A673 (cell line): ENCODE measurements around the gene HERC5. TPM values are rescaled to one million over a fixed set of nuclear protein-coding genes. Genes with fewer than 3 reads are reported as not detected.
"Not testable (repeated sequence)": the region's sequence is repeated elsewhere in the genome, so short reads cannot be mapped to it uniquely, and the experiment has no call there.

ENCODE experiments used
- BruUV-seq: library from RNA; stranded (reverse); fragments of 400-500 nt; replicated peaks from 2 replicates; lab custom pipeline; 2021; lab: Mats Ljungman, UMichigan
- CTCF ChIA-PET: fragments of 300-600 bp; sonication (Branson Sonifier 250); formaldehyde crosslinking; loops from one replicate; lab custom pipeline; 2022; ENCODE audit warnings: antibody characterized with exemption; lab: Charles Lee
- POLR2A ChIA-PET: fragments of 300-600 bp; sonication (Branson Sonifier 250); formaldehyde crosslinking; loops from one replicate; lab custom pipeline; 2022; ENCODE audit warnings: antibody characterized with exemption; ENCODE audit not compliant: low non-redundant PET; lab: Charles Lee
- DNase-seq: peaks from one replicate; pipeline ENCODE4 v3.0.0-alpha.2; 2015; ENCODE audit warnings: low spot score
- H3K27ac ChIP-seq: fragments of 200-600 bp; sonication (generic); 2 replicates; pipeline ENCODE4 v1.5.1; 2016; ENCODE audit warnings: mixed run types, low read depth, mild to moderate bottlenecking, mixed read lengths, antibody characterized with exemption, low read length; ENCODE audit not compliant: poor library complexity, severe bottlenecking
- H3K27me3 ChIP-seq: fragments of 200-600 bp; sonication (generic); replicated peaks from 2 replicates; pipeline ENCODE4 v1.6.1; 2017; ENCODE audit warnings: mixed run types, low read depth, mild to moderate bottlenecking, mixed read lengths, antibody characterized with exemption, low read length; ENCODE audit not compliant: insufficient read depth, poor library complexity
- H3K36me3 ChIP-seq: fragments of 200-600 bp; sonication (generic); 2 replicates; pipeline ENCODE4 v1.6.1; 2016; ENCODE audit warnings: mixed run types, mild to moderate bottlenecking, mixed read lengths, antibody characterized with exemption, low read length; ENCODE audit not compliant: insufficient read depth, poor library complexity, severe bottlenecking
- H3K4me1 ChIP-seq: fragments of 200-600 bp; sonication (generic); 2 replicates; pipeline ENCODE4 v1.6.1; 2017; ENCODE audit warnings: mixed run types, mild to moderate bottlenecking, mixed read lengths, antibody characterized with exemption, low read length; ENCODE audit not compliant: insufficient read depth, poor library complexity, severe bottlenecking
- H3K4me3 ChIP-seq: fragments of 200-600 bp; sonication (generic); 2 replicates; pipeline ENCODE4 v1.5.1; 2016; ENCODE audit warnings: low read depth, mixed run types, mild to moderate bottlenecking, mixed read lengths, low read length; ENCODE audit not compliant: poor library complexity, severe bottlenecking
- H3K9me3 ChIP-seq: fragments of 200-600 bp; sonication (generic); 2 replicates; pipeline ENCODE4 v1.6.1; 2016; ENCODE audit warnings: mixed run types, low read depth, mild to moderate bottlenecking, mixed read lengths, antibody characterized with exemption, low read length; ENCODE audit not compliant: poor library complexity, severe bottlenecking
- EZH2 ChIP-seq: fragments of 200-600 bp; sonication (generic); IDR thresholded peaks from 2 replicates; pipeline ENCODE4 v1.6.1; 2017; ENCODE audit warnings: borderline replicate concordance, low read depth, mild to moderate bottlenecking, mixed read lengths, antibody characterized with exemption, low read length; ENCODE audit not compliant: poor library complexity, severe bottlenecking
- intact Hi-C: fragments of 100-400 bp; cut with micrococcal nuclease; formaldehyde crosslinking; loops from one replicate; pipeline ENCODE4 v1.10.0; 2022; ENCODE audit not compliant: unreplicated experiment
- total RNA-seq: library from RNA; stranded (reverse); gene quantifications from 2 replicates; pipeline ENCODE4 v1.2.3, GENCODE V29; 2021
- TF ChIP-seq, protein P1 (sequence below): fragments of 300-800, 200-600 bp; sonication (generic); conservative IDR thresholded peaks from 2 replicates; pipeline ENCODE4 v1.5.1; 2017; ENCODE audit warnings: low read depth, mild to moderate bottlenecking, antibody characterized with exemption, low read length, moderate library complexity, mixed read lengths

HERC5 gene
- total RNA-seq, 1 experiment from 2014 or later = 0.54 TPM

DNA sequence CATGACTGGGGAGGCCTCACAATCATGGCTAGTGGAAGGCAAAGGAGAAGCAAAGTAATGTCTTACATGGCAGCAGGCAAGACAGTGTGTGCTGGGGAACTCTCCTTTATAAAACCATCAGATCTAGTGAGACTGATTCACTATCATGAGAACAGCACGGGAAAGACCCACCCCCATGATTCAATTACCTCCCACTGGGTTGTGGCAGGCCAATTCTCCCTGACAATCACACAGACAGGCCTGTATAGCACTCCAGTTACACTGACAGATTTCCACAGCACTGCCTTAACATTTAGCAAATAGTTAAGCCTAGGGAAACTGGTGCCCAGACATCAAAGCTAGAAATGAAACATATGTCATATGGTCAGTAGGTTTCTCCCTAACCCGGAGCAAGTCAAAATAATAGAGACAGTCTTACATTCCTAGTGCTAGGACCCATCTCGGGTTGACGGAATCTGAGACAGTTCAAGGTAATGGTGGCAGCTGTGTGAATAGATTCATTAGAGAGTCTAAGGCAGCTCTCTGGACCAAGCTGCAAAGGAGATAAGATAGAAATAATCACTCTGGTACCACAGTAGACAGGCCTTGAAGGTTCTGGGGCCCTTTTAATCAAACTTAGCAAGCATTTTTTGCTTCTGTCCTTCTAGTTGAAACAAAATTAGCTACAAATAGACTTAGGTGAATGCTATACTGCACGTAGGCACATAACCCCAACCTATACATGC is 9.4 kb upstream of the HERC5 start:
- no peak for DNase-seq
- Histone ChIP-seq H3K9me3 (no peaks in the 10 kb centered on the region), H3K27ac (no peak overlapping the region), H3K36me3 (no peaks in the 10 kb centered on the region), H3K27me3 (no peaks in the 10 kb centered on the region), H3K4me3 (no peak overlapping the region), H3K4me1 (no peaks in the 10 kb centered on the region)
- ChIA-PET CTCF (no interaction called here), POLR2A (interaction anchor here (0.6 kb wide), 1 partner anchor 446 kb away, joined by 3 read pairs; no protein-coding TSS in a partner anchor)
- TF ChIP-seq, protein P1, sequence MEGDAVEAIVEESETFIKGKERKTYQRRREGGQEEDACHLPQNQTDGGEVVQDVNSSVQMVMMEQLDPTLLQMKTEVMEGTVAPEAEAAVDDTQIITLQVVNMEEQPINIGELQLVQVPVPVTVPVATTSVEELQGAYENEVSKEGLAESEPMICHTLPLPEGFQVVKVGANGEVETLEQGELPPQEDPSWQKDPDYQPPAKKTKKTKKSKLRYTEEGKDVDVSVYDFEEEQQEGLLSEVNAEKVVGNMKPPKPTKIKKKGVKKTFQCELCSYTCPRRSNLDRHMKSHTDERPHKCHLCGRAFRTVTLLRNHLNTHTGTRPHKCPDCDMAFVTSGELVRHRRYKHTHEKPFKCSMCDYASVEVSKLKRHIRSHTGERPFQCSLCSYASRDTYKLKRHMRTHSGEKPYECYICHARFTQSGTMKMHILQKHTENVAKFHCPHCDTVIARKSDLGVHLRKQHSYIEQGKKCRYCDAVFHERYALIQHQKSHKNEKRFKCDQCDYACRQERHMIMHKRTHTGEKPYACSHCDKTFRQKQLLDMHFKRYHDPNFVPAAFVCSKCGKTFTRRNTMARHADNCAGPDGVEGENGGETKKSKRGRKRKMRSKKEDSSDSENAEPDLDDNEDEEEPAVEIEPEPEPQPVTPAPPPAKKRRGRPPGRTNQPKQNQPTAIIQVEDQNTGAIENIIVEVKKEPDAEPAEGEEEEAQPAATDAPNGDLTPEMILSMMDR = no peak
- TF ChIP-seq EZH2 = no peak
- BruUV-seq = no TSS peak
- intact Hi-C loops = no loop called here

DNA sequence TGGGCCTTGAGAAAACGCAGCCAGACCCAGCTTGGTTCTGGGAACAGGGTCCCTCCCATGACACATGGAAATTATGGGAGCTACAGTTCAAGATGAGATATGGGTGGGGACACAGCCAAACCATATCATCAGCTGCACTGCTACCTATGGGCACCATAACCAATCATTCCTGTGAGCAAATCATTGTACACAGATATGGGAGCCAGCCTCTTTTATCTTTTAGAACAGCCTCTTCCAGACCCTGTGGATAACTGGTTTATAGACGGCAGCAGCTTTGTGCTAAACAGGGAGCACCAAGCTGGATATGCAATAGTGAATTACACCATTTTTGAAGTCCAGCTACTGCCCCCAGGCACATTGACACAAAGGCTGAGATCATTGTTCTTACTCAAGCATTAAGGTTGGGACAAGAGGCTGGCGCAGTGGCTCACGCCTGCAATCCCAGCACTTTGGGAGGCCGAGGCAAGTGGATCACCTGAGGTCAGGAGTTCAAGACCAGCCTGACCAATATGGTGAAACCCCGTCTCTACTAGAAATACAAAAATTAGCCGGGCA is 8.6 kb upstream of the HERC5 start:
- DNase-seq, CTCF ChIA-PET, H3K36me3 ChIP-seq, H3K4me1 ChIP-seq, H3K4me3 ChIP-seq, H3K9me3 ChIP-seq, intact Hi-C loops, BruUV-seq, H3K27me3 ChIP-seq, H3K27ac ChIP-seq: not testable (repeated sequence)
- POLR2A ChIA-PET = interaction anchor here (0.6 kb wide), 1 partner anchor 445 kb away, joined by 3 read pairs; no protein-coding TSS in a partner anchor

DNA sequence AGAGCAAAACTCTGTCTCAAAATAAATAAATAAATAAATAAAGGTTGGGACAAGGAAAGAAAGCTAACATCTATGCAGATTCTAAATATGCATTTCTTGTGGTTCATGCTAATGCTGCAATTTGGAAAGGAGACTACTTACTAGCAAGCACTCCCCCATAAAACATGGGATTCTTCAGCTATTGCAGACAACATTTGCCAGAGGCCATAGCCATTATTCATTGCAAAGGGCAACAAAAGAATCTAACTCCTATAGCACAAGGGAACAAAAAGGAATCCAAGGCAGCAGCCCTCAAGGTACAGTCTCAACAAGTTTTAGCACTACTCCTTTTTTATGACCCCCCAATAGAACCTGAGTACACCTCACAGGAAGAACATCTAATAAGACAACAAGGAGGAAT is 8.0 kb upstream of the HERC5 start:
- Histone ChIP-seq H3K9me3 (no peaks in the 10 kb centered on the region), H3K27me3 (no peaks in the 10 kb centered on the region), H3K36me3 (no peaks in the 10 kb centered on the region), H3K4me1 (no peaks in the 10 kb centered on the region), H3K27ac (no peak overlapping the region), H3K4me3 (no peak overlapping the region)
- no TSS peak for BruUV-seq
- intact Hi-C loops = no loop called here
- ChIA-PET CTCF (no interaction called here), POLR2A (no interaction called here)
- no peak for DNase-seq
- TF ChIP-seq EZH2 = no peak
- TF ChIP-seq, protein P1 = no peak
